HL-60 (cell line): ENCODE data around the gene PRM1.

ENCODE experiments used
- DNase-seq, 2 experiments: peaks; one replicate each; pipeline ENCODE4 v3.0.0-alpha.2; 2010 to 2020; ENCODE audit warnings: low read depth in 1 of 2, low spot score in 1 of 2
- H3K27ac ChIP-seq: fragments of 250-450 bp; sonication (Bioruptor Pico); replicated peaks from 2 replicates; pipeline ENCODE4 v1.5.1; 2020; ENCODE audit warnings: mild to moderate bottlenecking, moderate library complexity
- H3K27me3 ChIP-seq: fragments of 250-450 bp; sonication (Bioruptor Pico); 2 replicates; pipeline ENCODE4 v1.5.1; 2021; ENCODE audit warnings: mild to moderate bottlenecking, moderate library complexity; ENCODE audit not compliant: insufficient read depth, poor library complexity, severe bottlenecking
- H3K4me3 ChIP-seq: replicated peaks from 2 replicates; pipeline ENCODE4 v1.5.1; 2011; ENCODE audit warnings: mild to moderate bottlenecking, control low read depth, low read length; ENCODE audit not compliant: insufficient read depth
- GABPA ChIP-seq: IDR thresholded peaks from 2 replicates; pipeline ENCODE4 v1.6.1; 2012; ENCODE audit warnings: low read depth
- POLR2AphosphoS5 ChIP-seq: IDR thresholded peaks from 2 replicates; pipeline ENCODE4 v1.6.1; 2012; ENCODE audit warnings: low read depth
- SPI1 ChIP-seq: IDR thresholded peaks from 2 replicates; pipeline ENCODE4 v1.6.1; 2012; ENCODE audit warnings: low read depth, mild to moderate bottlenecking, borderline replicate concordance
- TF ChIP-seq, protein P1 (sequence below): IDR thresholded peaks from one replicate; pipeline ENCODE4 v1.5.1; 2011; ENCODE audit warnings: low read length, control low read depth, inconsistent platforms; ENCODE audit not compliant: insufficient read depth
- TF ChIP-seq, protein P2 (sequence below): IDR thresholded peaks from 2 replicates; pipeline ENCODE4 v1.6.1; 2012; ENCODE audit warnings: low read depth; ENCODE audit not compliant: insufficient replicate concordance

Gene PRM1

DNA sequence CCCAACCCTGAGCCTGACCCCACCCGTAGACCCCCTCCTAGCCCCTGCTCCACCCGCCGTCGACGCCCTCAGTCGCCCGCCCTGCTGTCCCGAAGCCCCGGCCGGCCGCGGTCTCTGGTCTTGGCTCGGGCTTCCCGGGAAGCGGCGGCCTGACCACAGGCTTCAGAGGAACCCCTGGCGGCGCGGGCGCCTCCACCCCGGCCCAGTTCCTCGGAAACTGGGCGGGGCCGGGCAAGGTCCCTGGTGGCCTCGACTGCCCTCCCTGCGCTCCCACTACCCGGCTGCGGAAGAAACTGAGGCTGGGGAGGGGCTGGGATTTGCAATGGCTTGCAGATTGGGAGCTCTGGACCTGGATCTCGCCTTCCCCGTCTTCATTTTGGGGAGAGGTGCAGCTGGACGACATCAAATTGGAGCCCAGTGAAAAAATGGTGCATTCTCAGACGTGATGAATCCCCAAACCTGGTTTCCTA is 24.4 kb downstream of the PRM1 start:
- H3K4me3 ChIP-seq, result peak overlapping the region; percentile 83
- TF ChIP-seq, protein P1, sequence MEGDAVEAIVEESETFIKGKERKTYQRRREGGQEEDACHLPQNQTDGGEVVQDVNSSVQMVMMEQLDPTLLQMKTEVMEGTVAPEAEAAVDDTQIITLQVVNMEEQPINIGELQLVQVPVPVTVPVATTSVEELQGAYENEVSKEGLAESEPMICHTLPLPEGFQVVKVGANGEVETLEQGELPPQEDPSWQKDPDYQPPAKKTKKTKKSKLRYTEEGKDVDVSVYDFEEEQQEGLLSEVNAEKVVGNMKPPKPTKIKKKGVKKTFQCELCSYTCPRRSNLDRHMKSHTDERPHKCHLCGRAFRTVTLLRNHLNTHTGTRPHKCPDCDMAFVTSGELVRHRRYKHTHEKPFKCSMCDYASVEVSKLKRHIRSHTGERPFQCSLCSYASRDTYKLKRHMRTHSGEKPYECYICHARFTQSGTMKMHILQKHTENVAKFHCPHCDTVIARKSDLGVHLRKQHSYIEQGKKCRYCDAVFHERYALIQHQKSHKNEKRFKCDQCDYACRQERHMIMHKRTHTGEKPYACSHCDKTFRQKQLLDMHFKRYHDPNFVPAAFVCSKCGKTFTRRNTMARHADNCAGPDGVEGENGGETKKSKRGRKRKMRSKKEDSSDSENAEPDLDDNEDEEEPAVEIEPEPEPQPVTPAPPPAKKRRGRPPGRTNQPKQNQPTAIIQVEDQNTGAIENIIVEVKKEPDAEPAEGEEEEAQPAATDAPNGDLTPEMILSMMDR, result no peak
- H3K27me3 ChIP-seq, result no peaks in the 10 kb centered on the region
- H3K27ac ChIP-seq, result peak overlapping the region; percentile 88
- peak in 1 of 2 experiments; percentile 33 for DNase-seq

DNA sequence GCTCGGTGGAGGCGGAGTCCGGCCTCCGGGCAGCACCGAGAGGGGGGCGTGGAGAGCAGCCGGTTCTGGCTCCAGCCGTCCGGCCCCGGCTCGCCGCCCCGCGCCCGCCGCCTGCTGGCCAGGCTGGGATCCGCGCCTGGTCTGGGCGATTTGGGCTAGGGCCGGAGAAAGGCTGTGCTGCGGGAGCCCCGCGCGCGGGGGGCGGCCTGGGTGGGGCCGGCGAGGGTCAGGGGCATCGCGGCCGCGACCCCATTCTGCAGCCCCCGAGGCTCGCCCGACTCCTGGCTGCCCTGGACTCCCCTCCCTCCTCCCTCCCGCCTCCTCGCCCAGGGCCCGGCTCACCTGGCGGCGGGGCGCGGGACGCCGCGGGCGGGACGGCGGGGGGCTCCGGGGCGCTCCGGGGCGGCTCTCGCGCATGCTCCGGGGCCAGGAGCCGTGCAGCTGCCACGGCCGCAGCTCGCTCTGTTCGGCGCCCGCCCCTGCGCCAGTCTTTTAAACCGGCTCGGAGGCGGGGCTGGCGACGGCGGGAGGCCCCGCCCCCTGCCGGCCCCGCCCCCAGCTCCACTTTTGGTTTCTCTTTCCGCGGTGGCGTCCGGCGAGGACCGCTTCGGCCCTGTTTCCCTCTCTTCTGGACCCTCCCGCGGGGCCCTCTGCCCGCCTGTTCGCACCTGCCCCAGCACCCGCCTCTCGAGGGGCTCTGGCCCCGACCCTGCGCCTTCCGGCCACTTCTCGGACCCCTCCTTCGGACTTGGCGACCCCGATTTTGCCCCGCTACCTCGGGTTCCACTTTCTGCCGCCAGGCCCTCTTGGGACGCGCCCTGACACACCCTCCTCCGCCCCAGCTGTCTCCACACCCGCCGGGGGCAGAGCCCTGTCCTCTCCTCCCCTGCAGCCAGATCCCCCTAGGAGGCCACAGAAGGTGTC is 25.1 kb downstream of the PRM1 start, which contains the start of gene SOCS1:
TSS of gene SOCS1 (minus strand) at position 468 of the 924 bp plus-strand sequence. CDS start 726 bp downstream, outside the sequence.
- DNase-seq, result peak; percentile 54 to 68
- Histone ChIP-seq H3K27ac (peak within 1 kb of the TSS; percentile 88), H3K27me3 (no peaks in the 10 kb centered on the region), H3K4me3 (peak within 1 kb of the TSS; percentile 83)
- TF ChIP-seq, protein P2, sequence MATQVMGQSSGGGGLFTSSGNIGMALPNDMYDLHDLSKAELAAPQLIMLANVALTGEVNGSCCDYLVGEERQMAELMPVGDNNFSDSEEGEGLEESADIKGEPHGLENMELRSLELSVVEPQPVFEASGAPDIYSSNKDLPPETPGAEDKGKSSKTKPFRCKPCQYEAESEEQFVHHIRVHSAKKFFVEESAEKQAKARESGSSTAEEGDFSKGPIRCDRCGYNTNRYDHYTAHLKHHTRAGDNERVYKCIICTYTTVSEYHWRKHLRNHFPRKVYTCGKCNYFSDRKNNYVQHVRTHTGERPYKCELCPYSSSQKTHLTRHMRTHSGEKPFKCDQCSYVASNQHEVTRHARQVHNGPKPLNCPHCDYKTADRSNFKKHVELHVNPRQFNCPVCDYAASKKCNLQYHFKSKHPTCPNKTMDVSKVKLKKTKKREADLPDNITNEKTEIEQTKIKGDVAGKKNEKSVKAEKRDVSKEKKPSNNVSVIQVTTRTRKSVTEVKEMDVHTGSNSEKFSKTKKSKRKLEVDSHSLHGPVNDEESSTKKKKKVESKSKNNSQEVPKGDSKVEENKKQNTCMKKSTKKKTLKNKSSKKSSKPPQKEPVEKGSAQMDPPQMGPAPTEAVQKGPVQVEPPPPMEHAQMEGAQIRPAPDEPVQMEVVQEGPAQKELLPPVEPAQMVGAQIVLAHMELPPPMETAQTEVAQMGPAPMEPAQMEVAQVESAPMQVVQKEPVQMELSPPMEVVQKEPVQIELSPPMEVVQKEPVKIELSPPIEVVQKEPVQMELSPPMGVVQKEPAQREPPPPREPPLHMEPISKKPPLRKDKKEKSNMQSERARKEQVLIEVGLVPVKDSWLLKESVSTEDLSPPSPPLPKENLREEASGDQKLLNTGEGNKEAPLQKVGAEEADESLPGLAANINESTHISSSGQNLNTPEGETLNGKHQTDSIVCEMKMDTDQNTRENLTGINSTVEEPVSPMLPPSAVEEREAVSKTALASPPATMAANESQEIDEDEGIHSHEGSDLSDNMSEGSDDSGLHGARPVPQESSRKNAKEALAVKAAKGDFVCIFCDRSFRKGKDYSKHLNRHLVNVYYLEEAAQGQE, result no peak
- TF ChIP-seq GABPA, result no peak
- TF ChIP-seq, protein P1, result peak; percentile 57
- peak; percentile 74 for TF ChIP-seq POLR2AphosphoS5
- no peak for TF ChIP-seq SPI1

DNA sequence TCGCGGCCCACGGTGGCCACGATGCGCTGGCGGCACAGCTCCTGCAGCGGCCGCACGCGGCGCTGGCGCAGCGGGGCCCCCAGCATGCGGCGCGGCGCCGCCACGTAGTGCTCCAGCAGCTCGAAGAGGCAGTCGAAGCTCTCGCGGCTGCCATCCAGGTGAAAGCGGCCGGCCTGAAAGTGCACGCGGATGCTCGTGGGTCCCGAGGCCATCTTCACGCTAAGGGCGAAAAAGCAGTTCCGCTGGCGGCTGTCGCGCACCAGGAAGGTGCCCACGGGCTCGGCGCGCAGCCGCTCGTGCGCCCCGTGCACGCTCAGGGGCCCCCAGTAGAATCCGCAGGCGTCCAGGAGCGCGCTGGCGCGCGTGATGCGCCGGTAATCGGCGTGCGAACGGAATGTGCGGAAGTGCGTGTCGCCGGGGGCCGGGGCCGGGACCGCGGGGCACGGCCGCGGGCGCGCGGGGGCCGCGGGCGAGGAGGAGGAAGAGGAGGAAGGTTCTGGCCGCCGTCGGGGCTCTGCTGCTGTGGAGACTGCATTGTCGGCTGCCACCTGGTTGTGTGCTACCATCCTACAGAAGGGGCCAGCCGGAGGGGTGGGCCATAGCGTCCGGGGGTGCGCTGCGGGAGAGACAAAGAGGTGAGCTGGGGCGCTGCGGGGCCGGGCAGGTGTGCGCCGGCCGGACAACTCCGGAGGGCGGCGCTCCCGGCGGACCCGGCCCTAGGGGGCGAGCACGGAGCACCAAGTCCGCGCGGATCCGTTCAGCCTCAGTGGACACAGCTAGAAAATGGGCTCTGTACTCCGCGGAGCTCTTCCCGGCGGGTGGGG is 26.0 kb downstream of the PRM1 start:
- Histone ChIP-seq H3K27ac (no peak overlapping the region), H3K27me3 (no peaks in the 10 kb centered on the region), H3K4me3 (peak overlapping the region; percentile 83)
- TF ChIP-seq, protein P2, result no peak
- TF ChIP-seq POLR2AphosphoS5 (0 out of 2 replicates have a peak, but pooled peaks have one; percentile 18), GABPA (no peak), SPI1 (peak; percentile 23; the same call in 1 of the 2 replicates)
- TF ChIP-seq, protein P1, result no peak
- peak in 1 of 2 experiments; percentile 37 for DNase-seq
